Osteoblast (primary cell): ENCODE measurements around the gene IFIT5. TPM values are rescaled to one million over a fixed set of nuclear protein-coding genes. Genes with fewer than 3 reads are reported as not detected.

Source experiments
- DNase-seq: peaks from one replicate; pipeline ENCODE4 v3.0.0; 2011; ENCODE audit warnings: low spot score, mixed read lengths; ENCODE audit not compliant: insufficient read length; ENCODE audit errors: missing footprints
- H2AFZ ChIP-seq: 2 replicates; pipeline ENCODE4 v1.6.0; 2011; ENCODE audit warnings: mild to moderate bottlenecking, low read length
- H3K27ac ChIP-seq: 2 replicates; pipeline ENCODE4 v1.5.1; 2011; ENCODE audit warnings: mild to moderate bottlenecking, low read depth, low read length, moderate library complexity
- H3K27me3 ChIP-seq: 2 replicates; pipeline ENCODE4 v1.6.0; 2012; ENCODE audit warnings: mild to moderate bottlenecking, control low read depth, inconsistent platforms, low read length, moderate library complexity; ENCODE audit not compliant: insufficient read depth
- H3K36me3 ChIP-seq: 2 replicates; pipeline ENCODE4 v1.5.1; 2011; ENCODE audit warnings: mild to moderate bottlenecking, low read length, control low read depth, moderate library complexity; ENCODE audit not compliant: insufficient read depth
- H3K4me1 ChIP-seq: 2 replicates; pipeline ENCODE4 v1.5.1; 2011; ENCODE audit warnings: mild to moderate bottlenecking, low read length, control low read depth, moderate library complexity; ENCODE audit not compliant: insufficient read depth
- H3K4me2 ChIP-seq: 2 replicates; pipeline ENCODE4 v1.6.0; 2011; ENCODE audit warnings: mild to moderate bottlenecking, low read length; ENCODE audit not compliant: insufficient read depth
- H3K4me3 ChIP-seq: fragments of 200-600 bp; sonication (generic); 3 replicates; pipeline ENCODE4 v1.5.1; 2012; ENCODE audit warnings: mild to moderate bottlenecking, low read length, inconsistent platforms; ENCODE audit not compliant: insufficient read depth
- H3K79me2 ChIP-seq: 2 replicates; pipeline ENCODE4 v1.6.0; 2012; ENCODE audit warnings: mild to moderate bottlenecking, low read length, control low read depth, inconsistent platforms; ENCODE audit not compliant: insufficient read depth
- H3K9me3 ChIP-seq: 2 replicates; pipeline ENCODE4 v1.5.1; 2011; ENCODE audit warnings: low read depth, low read length, control low read depth
- H4K20me1 ChIP-seq: 2 replicates; pipeline ENCODE4 v1.6.0; 2012; ENCODE audit warnings: mild to moderate bottlenecking, low read length, control low read depth; ENCODE audit not compliant: insufficient read depth
- CTCF ChIP-seq: IDR thresholded peaks from 2 replicates; pipeline ENCODE4 v1.5.1; 2011; ENCODE audit warnings: mild to moderate bottlenecking, low read depth, low read length, moderate library complexity; ENCODE audit errors: extremely low read depth
- total RNA-seq: library from RNA; depleted of rRNA; stranded (reverse); fragments of >200 nt; gene quantifications from 2 replicates; pipeline ENCODE4 v1.2.3, GENCODE V29; 2012

IFIT5 gene
- total RNA-seq, 1 donor, result 39.1 TPM

GRCh38 chr10:89469517-89469916, 55.1 kb downstream of the IFIT5 start:
- Histone ChIP-seq H3K79me2 (no peaks in the 10 kb centered on the region), H3K27me3 (no peaks in the 10 kb centered on the region), H3K27ac (no peak overlapping the region), H3K4me3 (no peak overlapping the region), H4K20me1 (no peaks in the 10 kb centered on the region), H3K9me3 (no peaks in the 10 kb centered on the region), H2AFZ (no peak overlapping the region), H3K36me3 (no peaks in the 10 kb centered on the region), H3K4me2 (no peak overlapping the region), H3K4me1 (peaks cover 12% of the 10 kb centered on the region)
- TF ChIP-seq CTCF, result no peak
- DNase-seq, result no peak

Other genes with a start within 250 kb of the IFIT5 start
- gene CH25H, start 207.3 kb upstream of the IFIT5 start, total RNA-seq, result 5.8 and 13.0 TPM in 2 replicates
- 46.7 and 60.7 TPM in 2 replicates for gene LIPA, start 162.8 kb upstream of the IFIT5 start, total RNA-seq
- gene IFIT2, start 112.5 kb upstream of the IFIT5 start, total RNA-seq, result 7.7 and 9.0 TPM in 2 replicates
- gene IFIT3, start 86.6 kb upstream of the IFIT5 start, total RNA-seq, result 33.9 and 43.8 TPM in 2 replicates
- gene IFIT1B, start 36.5 kb upstream of the IFIT5 start, total RNA-seq, result not detected in 2 replicates
- gene IFIT1, start 21.9 kb upstream of the IFIT5 start, total RNA-seq, result 19.7 and 34.4 TPM in 2 replicates
- gene SLC16A12, start 121.0 kb downstream of the IFIT5 start, total RNA-seq, result under 0.01 TPM in 2 replicates
- gene PANK1, start 230.7 kb downstream of the IFIT5 start, total RNA-seq, result 5.8 and 9.7 TPM in 2 replicates